ENCODE results near the gene ALDOB. TPM values are rescaled to one million over a fixed set of nuclear protein-coding genes. Genes with fewer than 3 reads are reported as not detected.

The ALDOB gene
- polyA plus RNA-seq, 1 donor from 2014 or later: not detected

DNA sequence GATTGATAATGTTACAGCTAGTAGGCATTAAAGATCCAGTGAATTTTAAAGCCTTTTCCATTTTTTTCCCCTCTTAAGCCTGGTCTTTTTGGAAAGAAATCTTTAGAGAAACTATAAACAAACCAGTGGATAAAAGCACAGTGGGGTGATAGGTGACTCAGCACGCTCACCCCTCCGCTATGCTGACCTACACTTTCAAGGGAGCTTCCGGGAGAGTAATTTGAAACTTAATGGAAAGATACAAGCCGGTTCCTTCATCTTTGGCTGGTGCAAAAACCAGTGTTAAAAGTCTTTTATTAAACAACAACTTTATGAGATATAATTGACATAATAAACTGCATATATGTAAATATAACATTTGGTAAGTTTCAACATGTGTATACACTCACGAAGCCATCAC, 27.0 kb upstream of the ALDOB start:
- TF ChIP-seq, protein P1, sequence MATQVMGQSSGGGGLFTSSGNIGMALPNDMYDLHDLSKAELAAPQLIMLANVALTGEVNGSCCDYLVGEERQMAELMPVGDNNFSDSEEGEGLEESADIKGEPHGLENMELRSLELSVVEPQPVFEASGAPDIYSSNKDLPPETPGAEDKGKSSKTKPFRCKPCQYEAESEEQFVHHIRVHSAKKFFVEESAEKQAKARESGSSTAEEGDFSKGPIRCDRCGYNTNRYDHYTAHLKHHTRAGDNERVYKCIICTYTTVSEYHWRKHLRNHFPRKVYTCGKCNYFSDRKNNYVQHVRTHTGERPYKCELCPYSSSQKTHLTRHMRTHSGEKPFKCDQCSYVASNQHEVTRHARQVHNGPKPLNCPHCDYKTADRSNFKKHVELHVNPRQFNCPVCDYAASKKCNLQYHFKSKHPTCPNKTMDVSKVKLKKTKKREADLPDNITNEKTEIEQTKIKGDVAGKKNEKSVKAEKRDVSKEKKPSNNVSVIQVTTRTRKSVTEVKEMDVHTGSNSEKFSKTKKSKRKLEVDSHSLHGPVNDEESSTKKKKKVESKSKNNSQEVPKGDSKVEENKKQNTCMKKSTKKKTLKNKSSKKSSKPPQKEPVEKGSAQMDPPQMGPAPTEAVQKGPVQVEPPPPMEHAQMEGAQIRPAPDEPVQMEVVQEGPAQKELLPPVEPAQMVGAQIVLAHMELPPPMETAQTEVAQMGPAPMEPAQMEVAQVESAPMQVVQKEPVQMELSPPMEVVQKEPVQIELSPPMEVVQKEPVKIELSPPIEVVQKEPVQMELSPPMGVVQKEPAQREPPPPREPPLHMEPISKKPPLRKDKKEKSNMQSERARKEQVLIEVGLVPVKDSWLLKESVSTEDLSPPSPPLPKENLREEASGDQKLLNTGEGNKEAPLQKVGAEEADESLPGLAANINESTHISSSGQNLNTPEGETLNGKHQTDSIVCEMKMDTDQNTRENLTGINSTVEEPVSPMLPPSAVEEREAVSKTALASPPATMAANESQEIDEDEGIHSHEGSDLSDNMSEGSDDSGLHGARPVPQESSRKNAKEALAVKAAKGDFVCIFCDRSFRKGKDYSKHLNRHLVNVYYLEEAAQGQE (IDR thresholded peaks at IDR 0.05; ENCODE audit: borderline replicate concordance): no peak
- TF ChIP-seq, protein P2, sequence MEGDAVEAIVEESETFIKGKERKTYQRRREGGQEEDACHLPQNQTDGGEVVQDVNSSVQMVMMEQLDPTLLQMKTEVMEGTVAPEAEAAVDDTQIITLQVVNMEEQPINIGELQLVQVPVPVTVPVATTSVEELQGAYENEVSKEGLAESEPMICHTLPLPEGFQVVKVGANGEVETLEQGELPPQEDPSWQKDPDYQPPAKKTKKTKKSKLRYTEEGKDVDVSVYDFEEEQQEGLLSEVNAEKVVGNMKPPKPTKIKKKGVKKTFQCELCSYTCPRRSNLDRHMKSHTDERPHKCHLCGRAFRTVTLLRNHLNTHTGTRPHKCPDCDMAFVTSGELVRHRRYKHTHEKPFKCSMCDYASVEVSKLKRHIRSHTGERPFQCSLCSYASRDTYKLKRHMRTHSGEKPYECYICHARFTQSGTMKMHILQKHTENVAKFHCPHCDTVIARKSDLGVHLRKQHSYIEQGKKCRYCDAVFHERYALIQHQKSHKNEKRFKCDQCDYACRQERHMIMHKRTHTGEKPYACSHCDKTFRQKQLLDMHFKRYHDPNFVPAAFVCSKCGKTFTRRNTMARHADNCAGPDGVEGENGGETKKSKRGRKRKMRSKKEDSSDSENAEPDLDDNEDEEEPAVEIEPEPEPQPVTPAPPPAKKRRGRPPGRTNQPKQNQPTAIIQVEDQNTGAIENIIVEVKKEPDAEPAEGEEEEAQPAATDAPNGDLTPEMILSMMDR (IDR thresholded peaks at IDR 0.05; ENCODE audit: poor library complexity, severe bottlenecking): no peak
- no peak for TF ChIP-seq POLR2AphosphoS5 (IDR thresholded peaks at IDR 0.05)
- no peak for TF ChIP-seq TAF1 (IDR thresholded peaks at IDR 0.05; ENCODE audit: low read depth)
- Histone ChIP-seq H3K36me3 (ENCODE audit: insufficient read depth, low read length) (no peaks in the 10 kb centered on the region), H3K9me2 (ENCODE audit: insufficient read depth, low read length) (no peaks in the 10 kb centered on the region), H2AFZ (ENCODE audit: low read depth, low read length) (no peak overlapping the region), H3K27ac (ENCODE audit: low read length) (no peak overlapping the region), H3F3A (ENCODE audit: insufficient read depth, low read length, poor library complexity, severe bottlenecking) (no peaks in the 10 kb centered on the region), H3K27me3 (ENCODE audit: insufficient read depth, low read depth, low read length) (no peaks in the 10 kb centered on the region), H3K79me2 (replicated peaks; ENCODE audit: insufficient read depth, low read length) (no peaks in the 10 kb centered on the region), H3K4me2 (ENCODE audit: low read length) (no peak overlapping the region), H3K9ac (ENCODE audit: low read length) (no peak overlapping the region), H3K9me3 (ENCODE audit: low read length) (no peaks in the 10 kb centered on the region), H4K20me1 (ENCODE audit: insufficient read depth) (no peaks in the 10 kb centered on the region), H3K4me3 (ENCODE audit: low read length) (no peak overlapping the region)

DNA sequence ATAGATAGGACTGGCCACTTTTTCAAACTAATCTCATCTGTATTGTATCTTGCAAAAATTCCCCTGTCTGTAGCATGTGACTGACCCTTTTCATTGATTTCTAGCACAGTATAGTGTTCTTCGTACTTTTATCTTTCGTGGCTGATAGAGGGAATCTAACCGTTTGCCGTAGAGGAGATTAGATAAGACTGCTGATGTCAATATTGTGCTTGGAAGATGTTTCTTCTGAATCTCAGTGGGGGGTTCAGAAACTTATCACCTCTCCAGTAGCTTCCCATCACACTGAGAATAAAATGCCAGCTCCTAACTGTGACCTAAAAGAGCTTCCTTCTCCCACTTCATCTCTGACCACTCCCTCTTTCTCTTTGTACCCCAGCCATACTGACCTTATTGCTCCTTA, 25.4 kb upstream of the ALDOB start:
- H3K9me2 ChIP-seq (ENCODE audit: insufficient read depth, low read length): no peaks in the 10 kb centered on the region
- no peaks in the 10 kb centered on the region for H3K9me3 ChIP-seq (ENCODE audit: low read length)
- no peak overlapping the region for H3K27ac ChIP-seq (ENCODE audit: low read length)
- H3K79me2 ChIP-seq (replicated peaks; ENCODE audit: insufficient read depth, low read length): no peaks in the 10 kb centered on the region
- no peaks in the 10 kb centered on the region for H3F3A ChIP-seq (ENCODE audit: insufficient read depth, low read length, poor library complexity, severe bottlenecking)
- no peak overlapping the region for H3K4me3 ChIP-seq (ENCODE audit: low read length)
- TF ChIP-seq RAD21 (conservative IDR thresholded peaks at IDR 0.05): no peak
- no peak for TF ChIP-seq EZH2 (IDR thresholded peaks at IDR 0.05; ENCODE audit: borderline replicate concordance, insufficient read depth, low read length, poor library complexity, severe bottlenecking)
- no peak for TF ChIP-seq EP300 (conservative IDR thresholded peaks at IDR 0.05; ENCODE audit: poor library complexity, severe bottlenecking)
- no peak for TF ChIP-seq SMC3 (conservative IDR thresholded peaks at IDR 0.05; ENCODE audit: poor library complexity)
- no peak for TF ChIP-seq MXI1 (conservative IDR thresholded peaks at IDR 0.05; ENCODE audit: poor library complexity, severe bottlenecking)
- no peak for TF ChIP-seq TAF1 (IDR thresholded peaks at IDR 0.05; ENCODE audit: low read depth)
- TF ChIP-seq, protein P2 (IDR thresholded peaks at IDR 0.05; ENCODE audit: poor library complexity, severe bottlenecking): no peak
- TF ChIP-seq, protein P1 (IDR thresholded peaks at IDR 0.05; ENCODE audit: borderline replicate concordance): no peak
- no peak for TF ChIP-seq POLR2AphosphoS5 (IDR thresholded peaks at IDR 0.05)
- H3K9ac ChIP-seq (ENCODE audit: low read length): no peak overlapping the region
- no peaks in the 10 kb centered on the region for H3K27me3 ChIP-seq (ENCODE audit: insufficient read depth, low read depth, low read length)
- no peak overlapping the region for H2AFZ ChIP-seq (ENCODE audit: low read depth, low read length)
- no peak overlapping the region for H3K4me2 ChIP-seq (ENCODE audit: low read length)
- H3K36me3 ChIP-seq (ENCODE audit: insufficient read depth, low read length): no peaks in the 10 kb centered on the region
- no peaks in the 10 kb centered on the region for H4K20me1 ChIP-seq (ENCODE audit: insufficient read depth)

Measured in neural cell (in vitro differentiated cells).